ENCODE measurements around the gene C2orf49.
A peak's percentile ranks its signal among the peaks of the same experiment; 100 is the strongest.

The C2orf49 gene

GRCh38 chr2:105337122-105338019, at the start of gene C2orf49:
Gene C2orf49 (plus strand): TSS chr2:105337540. CDS start chr2:105337588, 48 bp downstream.
- DNase-seq (ENCODE audit: low spot score), result peak; percentile 55

GRCh38 chr2:105287692-105288091, 49.6 kb upstream of the C2orf49 start:
- peak; percentile 37 for DNase-seq (ENCODE audit: low spot score)

- no peak for DNase-seq (ENCODE audit: low spot score)
Measured at GRCh38 chr2:105288133-105288532, 49.2 kb upstream of the C2orf49 start.

- no peak for DNase-seq (ENCODE audit: low spot score)
Measured at GRCh38 chr2:105290981-105291660, 46.2 kb upstream of the C2orf49 start.

GRCh38 chr2:105291981-105292380, 45.4 kb upstream of the C2orf49 start:
- no peak for DNase-seq (ENCODE audit: low spot score)

GRCh38 chr2:105294046-105294445, 43.3 kb upstream of the C2orf49 start:
- DNase-seq (ENCODE audit: low spot score), result no peak

- peak; percentile 63 for DNase-seq (ENCODE audit: low spot score)
Measured at GRCh38 chr2:105294844-105295481, 42.4 kb upstream of the C2orf49 start.

GRCh38 chr2:105296017-105296611, 41.2 kb upstream of the C2orf49 start:
- DNase-seq (ENCODE audit: low spot score), result no peak

GRCh38 chr2:105297216-105297615, 40.1 kb upstream of the C2orf49 start:
- no peak for DNase-seq (ENCODE audit: low spot score)

GRCh38 chr2:105298017-105298416, 39.3 kb upstream of the C2orf49 start:
- no peak for DNase-seq (ENCODE audit: low spot score)

GRCh38 chr2:105299290-105299689, 38.0 kb upstream of the C2orf49 start:
- peak; percentile 28 for DNase-seq (ENCODE audit: low spot score)

GRCh38 chr2:105301646-105302045, 35.7 kb upstream of the C2orf49 start:
- DNase-seq (ENCODE audit: low spot score), result no peak

GRCh38 chr2:105307146-105307545, 30.2 kb upstream of the C2orf49 start:
- no peak for DNase-seq (ENCODE audit: low spot score)

- DNase-seq (ENCODE audit: low spot score), result no peak
Measured at GRCh38 chr2:105307550-105307949, 29.8 kb upstream of the C2orf49 start.

GRCh38 chr2:105307962-105308361, 29.4 kb upstream of the C2orf49 start:
- DNase-seq (ENCODE audit: low spot score), result no peak

- no peak for DNase-seq (ENCODE audit: low spot score)
Measured at GRCh38 chr2:105308382-105309146, 28.8 kb upstream of the C2orf49 start.

- DNase-seq (ENCODE audit: low spot score), result no peak
Measured at GRCh38 chr2:105309147-105309545, 28.2 kb upstream of the C2orf49 start.

GRCh38 chr2:105313877-105314276, 23.5 kb upstream of the C2orf49 start:
- no peak for DNase-seq (ENCODE audit: low spot score)

- no peak for DNase-seq (ENCODE audit: low spot score)
Measured at GRCh38 chr2:105315314-105315713, 22.0 kb upstream of the C2orf49 start.

- no peak for DNase-seq (ENCODE audit: low spot score)
Measured at GRCh38 chr2:105317937-105318336, 19.4 kb upstream of the C2orf49 start.

GRCh38 chr2:105320651-105321215, 16.6 kb upstream of the C2orf49 start:
- DNase-seq (ENCODE audit: low spot score), result no peak

Data from HuH-7.5 (cell line).